ENCODE measurements around the gene NOS1.
A peak's percentile ranks its signal among the peaks of the same experiment; 100 is the strongest.

Gene NOS1

DNA sequence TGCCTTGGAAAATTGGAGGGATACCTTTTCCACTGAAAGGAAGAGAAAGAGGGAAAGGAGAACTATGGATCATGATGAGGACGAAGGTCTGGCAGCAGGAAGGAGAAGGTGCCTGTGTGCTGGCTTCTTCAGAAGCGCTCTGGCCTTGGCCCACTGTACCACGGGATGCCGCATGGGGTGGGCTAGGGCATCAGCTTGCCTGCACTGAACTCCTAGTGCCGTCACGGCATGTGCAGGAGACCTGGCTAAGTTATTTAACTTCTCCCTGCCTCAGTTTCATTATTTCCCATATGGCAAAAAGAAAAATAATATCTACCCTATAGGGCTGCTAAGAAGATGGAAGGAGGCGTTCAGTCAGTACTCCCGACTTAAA, 199.3 kb downstream of the NOS1 start:
- no peak for DNase-seq (ENCODE audit: low read depth)
- no peak for TF ChIP-seq CTCF (conservative IDR thresholded peaks at IDR 0.05; ENCODE audit: low read depth, low read length)
- no peak overlapping the region for H3K4me3 ChIP-seq (ENCODE audit: low read depth, low read length)

DNA sequence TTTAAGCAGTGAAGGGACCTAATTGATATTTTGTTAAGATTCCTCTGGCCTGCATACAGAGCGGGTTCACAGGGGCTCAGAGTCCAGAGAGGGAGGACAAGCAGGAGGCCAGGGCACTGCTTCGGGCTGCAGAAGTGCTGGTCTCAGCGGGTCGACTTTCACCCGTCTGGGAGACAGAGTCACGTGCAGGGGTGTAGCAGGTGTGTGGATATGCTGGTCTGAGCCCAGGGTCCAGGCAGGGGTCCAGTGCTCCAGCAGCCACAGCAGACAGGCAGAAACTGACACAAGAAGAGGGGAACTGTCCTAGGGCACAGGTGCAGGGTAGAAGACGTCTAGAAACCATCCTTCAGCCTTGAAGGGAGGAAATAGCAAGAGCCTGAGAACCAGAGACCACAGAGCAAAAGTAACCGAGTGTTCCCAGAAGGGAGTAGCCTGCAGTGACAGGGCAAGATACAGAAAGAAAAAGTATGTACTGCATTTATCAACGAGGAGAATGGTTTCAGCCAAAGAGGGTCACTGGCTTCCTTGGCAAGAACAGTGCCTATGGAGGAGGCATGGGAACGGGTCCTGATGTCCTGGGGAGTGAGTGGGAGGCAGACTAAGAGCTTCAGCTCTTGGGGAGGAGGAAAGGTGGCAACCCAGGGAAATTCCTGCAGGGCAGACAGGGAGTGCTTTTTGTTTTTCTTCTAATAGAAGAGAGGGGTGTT, 199.8 kb downstream of the NOS1 start:
- DNase-seq (ENCODE audit: low read depth): no peak
- H3K4me3 ChIP-seq (ENCODE audit: low read depth, low read length): no peak overlapping the region
- TF ChIP-seq CTCF (conservative IDR thresholded peaks at IDR 0.05; ENCODE audit: low read depth, low read length): no peak

DNA sequence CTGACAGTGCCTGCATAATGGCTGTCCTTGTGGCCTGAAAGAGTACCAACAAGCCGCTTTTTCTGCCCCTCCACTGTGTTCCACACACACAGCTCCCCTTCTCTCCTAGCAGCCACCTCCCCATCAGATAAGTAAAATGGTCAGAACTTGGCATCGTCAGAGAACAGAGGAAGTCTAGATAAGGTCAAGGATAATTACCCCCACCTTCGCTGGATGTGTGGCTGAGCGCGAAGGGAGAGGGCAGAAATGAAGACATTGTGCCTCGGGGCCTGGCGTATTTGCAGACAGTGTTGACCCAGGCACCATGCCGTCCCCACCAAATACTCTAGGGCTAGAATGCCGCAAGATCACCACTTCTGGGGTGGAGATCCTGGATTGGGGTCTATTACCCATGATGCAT, 201.8 kb downstream of the NOS1 start:
- no peak for TF ChIP-seq CTCF (conservative IDR thresholded peaks at IDR 0.05; ENCODE audit: low read depth, low read length)
- DNase-seq (ENCODE audit: low read depth): no peak
- no peak overlapping the region for H3K4me3 ChIP-seq (ENCODE audit: low read depth, low read length)

DNA sequence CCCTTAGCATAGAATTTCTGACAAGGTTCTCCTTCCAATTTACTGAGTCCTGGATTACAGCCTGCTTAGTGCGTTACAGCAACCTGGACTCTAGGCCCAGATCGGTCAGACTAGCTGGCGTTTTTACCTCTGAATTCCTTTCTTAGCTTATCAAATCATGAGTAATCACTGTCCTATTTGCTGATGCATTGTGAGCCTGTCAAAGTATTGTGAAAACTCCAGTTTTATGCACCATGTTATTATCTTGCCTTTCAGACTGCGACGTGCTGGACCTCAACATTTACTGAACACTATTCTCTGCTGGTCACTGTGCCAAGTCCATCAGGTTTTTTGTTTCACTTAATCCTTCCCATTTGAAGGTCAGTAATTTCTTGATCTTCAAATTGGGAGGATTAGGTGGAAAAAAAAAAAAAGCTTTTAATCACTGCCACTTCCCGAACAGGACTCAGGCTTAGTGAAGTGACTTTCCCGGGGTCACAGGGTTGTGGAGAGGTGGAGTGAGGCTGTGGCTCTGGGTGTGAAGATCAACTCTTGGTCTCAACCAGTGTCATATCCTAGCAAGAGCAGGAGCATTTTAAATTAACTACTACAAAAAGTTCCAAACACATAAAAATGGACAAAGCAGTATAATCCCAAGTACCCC, 202.4 kb downstream of the NOS1 start:
- no peak for TF ChIP-seq CTCF (conservative IDR thresholded peaks at IDR 0.05; ENCODE audit: low read depth, low read length)
- DNase-seq (ENCODE audit: low read depth): peak; percentile 56
- H3K4me3 ChIP-seq (ENCODE audit: low read depth, low read length): no peak overlapping the region

Measured in choroid plexus epithelial cell (primary cell).